HepG2 (cell line): Measurements from ENCODE around the gene SLC19A1. TPM values are rescaled to one million over a fixed set of nuclear protein-coding genes. Genes with fewer than 3 reads are reported as not detected.

Experiments used
- AGO1 ChIP-seq: fragments of 200-400 bp; formaldehyde crosslinking; IDR thresholded peaks from 2 replicates; pipeline ENCODE4 v1.6.1; 2017; ENCODE audit warnings: mild to moderate bottlenecking, low read depth, low read length, moderate library complexity; ENCODE audit not compliant: poor library complexity, severe bottlenecking
- AGO2 ChIP-seq: fragments of 200-400 bp; formaldehyde crosslinking; optimal IDR thresholded peaks from 2 replicates; pipeline ENCODE3; 2017; ENCODE audit warnings: mild to moderate bottlenecking, low read depth, low read length, moderate library complexity
- ATF7 ChIP-seq, 2 experiments: fragments of 450-650 bp in 1 of 2; sonication (generic) in 1 of 2; formaldehyde crosslinking in 1 of 2; IDR thresholded peaks; 2 replicates each; pipeline versions ENCODE4 v1.4.0 to v1.6.1; 2016 to 2020; ENCODE audit warnings: antibody characterized with exemption in 1 of 2, mild to moderate bottlenecking in 1 of 2, missing genetic modification reagents in 1 of 2
- BRD4 ChIP-seq: sonication (generic); formaldehyde crosslinking; IDR thresholded peaks from 2 replicates; pipeline ENCODE4 v1.4.0; 2020; ENCODE audit warnings: missing genetic modification reagents
- DNMT3B ChIP-seq: conservative IDR thresholded peaks from 2 replicates; pipeline ENCODE4 v1.6.1; 2016; ENCODE audit warnings: missing biosample characterization, control low read depth
- ELF3 ChIP-seq: IDR thresholded peaks from 2 replicates; pipeline ENCODE4 v1.6.1; 2016; ENCODE audit warnings: missing genetic modification reagents, missing compliant biosample characterization
- FOSL1 ChIP-seq: sonication (generic); formaldehyde crosslinking; IDR thresholded peaks from 2 replicates; pipeline ENCODE4 v1.9.0; 2021; ENCODE audit warnings: missing genetic modification reagents, borderline replicate concordance
- GATAD2A ChIP-seq: IDR thresholded peaks from 2 replicates; pipeline ENCODE4 v1.6.1; 2016
- HMGXB3 ChIP-seq: sonication (generic); formaldehyde crosslinking; IDR thresholded peaks from 2 replicates; pipeline ENCODE4 v1.4.0; 2020; ENCODE audit warnings: missing genetic modification reagents, borderline replicate concordance
- MLXIP ChIP-seq: sonication (generic); formaldehyde crosslinking; IDR thresholded peaks from 2 replicates; pipeline ENCODE4 v1.9.0; 2021; ENCODE audit warnings: missing genetic modification reagents, borderline replicate concordance
- POGK ChIP-seq: sonication (generic); formaldehyde crosslinking; conservative IDR thresholded peaks from 2 replicates; pipeline ENCODE4 v1.8.0; 2022; ENCODE audit warnings: mild to moderate bottlenecking, moderate library complexity, missing genetic modification reagents
- TRIM22 ChIP-seq: fragments of 450-650 bp; IDR thresholded peaks from 2 replicates; pipeline ENCODE4 v1.6.1; 2017
- ZNF326 ChIP-seq: sonication (generic); formaldehyde crosslinking; IDR thresholded peaks from 2 replicates; pipeline ENCODE4 v1.4.0; 2020; ENCODE audit warnings: missing genetic modification reagents, borderline replicate concordance
- ZNF562 ChIP-seq: sonication (generic); formaldehyde crosslinking; IDR thresholded peaks from 2 replicates; pipeline ENCODE4 v1.8.0; 2022; ENCODE audit warnings: missing genetic modification reagents, borderline replicate concordance
- ZNF737 ChIP-seq: sonication (generic); formaldehyde crosslinking; IDR thresholded peaks from 2 replicates; pipeline ENCODE4 v1.5.0; 2020; ENCODE audit warnings: missing genetic modification reagents, mild to moderate bottlenecking, borderline replicate concordance
- polyA plus RNA-seq, 8 experiments: library from polyadenylated mRNA; depleted of rRNA in 3 of 8; stranded (reverse) in 7 of 8; unstranded in 1 of 8; fragments of >200 nt; fragmentation: Illumina TruSeq in 4 of 8; extraction: Trizol in 4 of 8; gene quantifications; 2 replicates each; pipeline versions ENCODE4 v1.2.1 to v1.2.3, GENCODE V29; 2011 to 2016; ENCODE audit warnings: low read depth in 4 of 8, missing spikeins in 1 of 8, mixed read lengths in 1 of 8; ENCODE audit not compliant: insufficient read depth in 1 of 8
- total RNA-seq, 5 experiments: library from RNA; depleted of rRNA; stranded (reverse); fragments of >200 nt; fragmentation: Illumina TruSeq; extraction: Trizol; gene quantifications; 2 replicates each; pipeline ENCODE4 v1.2.3, GENCODE V29; 2016; ENCODE audit warnings: low read depth in 1 of 5
- TF ChIP-seq, protein P1 (sequence below): sonication (generic); formaldehyde crosslinking; IDR thresholded peaks from 2 replicates; pipeline ENCODE4 v1.8.0; 2022; ENCODE audit warnings: mild to moderate bottlenecking, missing genetic modification reagents

The SLC19A1 gene
- total and polyA plus RNA-seq, 2 of the 13 experiments (the other 11 are each of a cell fraction or from before 2014, with no cell fraction given) = 21.8 to 23.0 TPM

DNA sequence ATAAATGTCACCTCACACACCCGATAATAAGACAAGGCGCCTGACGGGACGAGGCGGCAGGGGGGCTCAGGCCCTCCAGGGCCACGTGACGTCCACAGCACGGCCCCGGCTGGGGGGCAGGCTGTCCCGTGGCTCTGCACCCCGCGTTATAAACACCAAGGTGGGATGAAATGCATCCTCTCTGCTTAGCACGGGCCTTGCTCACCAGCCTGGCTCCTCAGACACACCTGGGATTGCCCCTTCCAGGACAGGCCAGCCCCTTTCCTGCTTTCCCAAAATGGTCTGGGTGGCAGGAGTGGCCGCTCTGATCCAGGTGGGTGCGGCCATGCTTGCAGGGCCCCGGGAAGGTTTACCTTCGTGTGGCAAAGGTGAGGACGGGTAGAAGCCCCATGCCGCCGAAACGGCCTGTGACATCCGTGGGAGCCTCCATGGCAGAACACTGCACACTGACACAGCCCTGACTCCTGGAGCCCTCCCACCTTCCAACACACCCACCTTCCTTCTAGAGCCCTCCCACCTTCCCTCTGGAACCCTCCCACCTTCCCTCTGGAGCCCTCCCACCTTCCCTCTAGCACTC is 35.9 kb downstream of the SLC19A1 start (continued):
- TF ChIP-seq ATF7 (IDR thresholded peaks at IDR 0.05) (no peak), ATF7 (CRISPR knock-in tag; IDR thresholded peaks at IDR 0.05) (no peak), ZNF326 (CRISPR knock-in tag) (no peak), AGO2 (peak; percentile 59), TRIM22 (no peak), HMGXB3 (no peak), BRD4 (CRISPR knock-in tag) (no peak), AGO1 (peak; percentile 91), POGK (CRISPR knock-in tag) (no peak), MLXIP (CRISPR knock-in tag) (no peak), ELF3 (CRISPR knock-in tag) (no peak), FOSL1 (CRISPR knock-in tag) (no peak), GATAD2A (no peak), ZNF562 (CRISPR knock-in tag) (no peak), DNMT3B (CRISPR knock-in tag) (no peak), ZNF737 (CRISPR knock-in tag) (no peak)
- TF ChIP-seq, protein P1, sequence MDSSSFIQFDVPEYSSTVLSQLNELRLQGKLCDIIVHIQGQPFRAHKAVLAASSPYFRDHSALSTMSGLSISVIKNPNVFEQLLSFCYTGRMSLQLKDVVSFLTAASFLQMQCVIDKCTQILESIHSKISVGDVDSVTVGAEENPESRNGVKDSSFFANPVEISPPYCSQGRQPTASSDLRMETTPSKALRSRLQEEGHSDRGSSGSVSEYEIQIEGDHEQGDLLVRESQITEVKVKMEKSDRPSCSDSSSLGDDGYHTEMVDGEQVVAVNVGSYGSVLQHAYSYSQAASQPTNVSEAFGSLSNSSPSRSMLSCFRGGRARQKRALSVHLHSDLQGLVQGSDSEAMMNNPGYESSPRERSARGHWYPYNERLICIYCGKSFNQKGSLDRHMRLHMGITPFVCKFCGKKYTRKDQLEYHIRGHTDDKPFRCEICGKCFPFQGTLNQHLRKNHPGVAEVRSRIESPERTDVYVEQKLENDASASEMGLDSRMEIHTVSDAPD (CRISPR knock-in tag) = no peak
